CD4-positive, alpha-beta T cell treated with Interleukin-6 at 100 ng/mL for 8 hours (primary cell): ENCODE results near the gene FANCD2.
"Not testable (repeated sequence)": the region's sequence is repeated elsewhere in the genome, so short reads cannot be mapped to it uniquely, and the experiment has no call there.

Experiments
- DNase-seq: peaks from one replicate; pipeline ENCODE4 v3.0.0-alpha.2; 2020; ENCODE audit warnings: mixed read lengths, low spot score

The FANCD2 gene

DNA sequence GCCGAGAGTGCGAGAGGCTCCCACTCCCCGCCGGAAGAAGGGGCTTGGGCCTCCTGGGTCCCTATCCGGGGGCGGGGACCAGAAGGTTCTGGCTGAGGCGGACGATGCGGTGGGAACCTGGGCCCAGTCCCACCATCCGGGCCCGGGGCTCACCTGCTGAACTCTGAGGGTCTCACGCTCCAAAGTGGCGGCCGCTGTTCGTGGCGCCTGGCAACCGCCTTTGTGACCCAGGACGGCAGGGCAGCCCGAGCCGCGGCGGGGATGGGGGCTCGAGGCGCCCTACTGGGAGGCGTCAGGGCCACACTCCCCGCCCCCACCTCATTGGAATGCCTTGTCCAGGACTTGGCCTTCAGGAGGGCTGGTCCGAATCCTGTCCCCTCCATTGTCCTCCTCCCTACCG is 81.9 kb downstream of the FANCD2 start, which contains the start of gene FANCD2OS:
FANCD2OS (minus strand) TSS at position 165 of the 400 bp plus-strand sequence. CDS start 3,481 bp downstream, outside the sequence.
- no peak for DNase-seq

DNA sequence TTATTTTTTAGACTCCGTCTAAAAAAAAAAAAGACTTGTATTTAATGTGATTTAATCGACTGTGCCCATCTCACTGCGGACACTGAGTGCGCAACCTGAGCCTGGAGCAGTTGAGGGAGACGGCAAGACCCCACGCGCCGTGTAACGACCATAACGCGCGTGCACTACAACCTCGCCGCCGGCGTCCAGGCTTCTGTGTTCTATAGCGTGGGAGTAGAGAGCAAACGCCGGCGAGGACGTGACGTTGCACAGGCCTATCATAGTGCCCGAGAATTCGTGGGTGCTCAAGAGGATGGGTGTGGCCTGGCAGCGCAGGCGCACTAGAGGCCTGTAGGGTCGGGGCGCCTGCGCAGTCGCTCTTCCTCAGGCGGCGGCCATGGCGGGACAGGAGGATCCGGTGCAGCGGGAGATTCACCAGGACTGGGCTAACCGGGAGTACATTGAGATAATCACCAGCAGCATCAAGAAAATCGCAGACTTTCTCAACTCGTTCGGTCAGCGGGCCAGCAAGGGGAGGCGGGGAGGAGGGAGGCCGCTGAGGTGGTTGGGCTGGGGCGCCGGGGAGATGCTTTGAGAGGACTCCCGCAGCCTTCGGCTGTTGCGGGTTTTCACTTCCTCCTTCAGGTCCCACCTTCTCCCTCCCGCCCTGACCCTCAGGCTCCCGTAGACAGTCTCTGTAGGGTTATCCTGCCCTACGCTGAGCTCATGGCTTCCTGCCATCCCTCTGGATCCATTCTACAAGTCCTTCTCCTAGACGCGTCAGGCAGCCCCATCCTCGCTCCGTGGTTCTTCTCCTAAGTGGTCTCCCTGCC is 89.3 kb downstream of the FANCD2 start, which contains the start of gene BRK1:
BRK1 (plus strand) TSS at position 350 of the 812 bp plus-strand sequence; CDS start at position 377, 27 bp downstream.
- peak; percentile 95 for DNase-seq

DNA sequence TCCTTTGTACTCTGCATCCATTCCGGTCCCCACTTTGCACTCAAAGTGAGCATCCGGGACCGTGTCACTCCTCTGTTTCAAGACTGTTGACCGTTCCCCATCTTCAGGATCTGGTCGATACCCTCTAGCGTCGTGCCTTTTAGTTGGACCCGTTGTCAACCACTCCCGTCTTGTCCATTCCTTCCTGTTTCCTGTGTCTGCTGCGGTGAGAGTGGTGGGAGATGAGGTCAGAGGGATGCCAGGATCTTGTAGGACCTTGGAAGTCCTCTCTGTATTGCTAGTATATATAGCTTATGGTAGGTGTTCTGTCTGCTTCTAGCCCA is 89.9 kb downstream of the FANCD2 start:
- DNase-seq: no peak

DNA sequence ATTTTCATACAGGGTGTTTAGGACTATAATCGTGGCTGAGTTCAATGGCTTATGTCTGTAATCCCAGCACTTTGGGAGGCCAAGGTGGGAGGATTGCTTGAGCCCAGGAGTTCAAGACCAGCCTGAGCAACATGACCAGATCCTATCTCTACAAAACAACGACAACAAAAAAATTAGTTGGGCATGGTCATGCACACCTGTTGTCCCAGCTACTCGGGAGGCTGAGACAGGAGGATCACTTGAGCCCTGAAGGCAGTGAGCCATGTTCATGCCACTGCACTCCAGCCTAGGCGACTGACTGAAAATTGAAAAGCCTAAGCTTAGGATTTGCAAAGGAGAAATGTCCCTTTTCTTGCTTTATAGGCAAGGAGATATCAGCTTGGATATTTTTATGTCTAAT is 90.7 kb downstream of the FANCD2 start:
- no peak for DNase-seq

DNA sequence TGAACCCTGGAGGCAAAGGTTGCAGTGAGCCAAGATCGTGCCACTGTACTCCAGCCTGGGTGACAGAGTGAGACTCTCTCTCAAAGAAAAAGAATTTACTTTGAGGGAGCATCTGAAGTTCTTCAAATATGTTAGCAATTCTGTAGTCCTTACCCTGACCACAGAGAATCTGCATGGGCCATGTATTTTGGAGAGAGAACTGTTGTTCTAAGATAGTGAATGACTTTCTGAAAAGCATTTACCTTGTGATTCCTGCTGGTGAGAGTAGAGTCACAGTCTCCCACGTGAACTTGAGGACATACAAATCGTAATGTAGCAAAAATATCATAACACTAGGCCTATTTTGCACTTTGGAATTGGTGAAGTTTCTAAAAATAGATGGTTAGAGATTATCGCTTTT is 93.1 kb downstream of the FANCD2 start:
- DNase-seq: no peak

DNA sequence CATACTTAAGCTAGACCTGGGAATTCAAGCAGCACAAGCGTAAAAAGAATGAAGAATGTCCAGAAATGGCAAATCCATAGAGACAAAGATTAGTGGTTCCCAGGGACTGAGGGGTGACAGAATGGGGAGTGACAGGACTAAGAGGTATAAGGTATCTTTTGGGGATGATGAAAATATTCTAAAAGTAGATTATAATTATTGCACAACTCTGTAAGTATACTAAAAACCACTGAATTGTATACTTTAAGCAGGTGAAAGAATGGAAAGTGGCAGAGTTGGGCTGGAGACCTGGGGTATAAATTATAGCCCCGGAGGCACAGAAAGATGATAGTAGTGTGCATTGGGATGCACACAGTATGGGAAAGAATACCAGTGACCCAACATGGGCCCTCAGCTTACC is 94.8 kb downstream of the FANCD2 start:
- DNase-seq: no peak

DNA sequence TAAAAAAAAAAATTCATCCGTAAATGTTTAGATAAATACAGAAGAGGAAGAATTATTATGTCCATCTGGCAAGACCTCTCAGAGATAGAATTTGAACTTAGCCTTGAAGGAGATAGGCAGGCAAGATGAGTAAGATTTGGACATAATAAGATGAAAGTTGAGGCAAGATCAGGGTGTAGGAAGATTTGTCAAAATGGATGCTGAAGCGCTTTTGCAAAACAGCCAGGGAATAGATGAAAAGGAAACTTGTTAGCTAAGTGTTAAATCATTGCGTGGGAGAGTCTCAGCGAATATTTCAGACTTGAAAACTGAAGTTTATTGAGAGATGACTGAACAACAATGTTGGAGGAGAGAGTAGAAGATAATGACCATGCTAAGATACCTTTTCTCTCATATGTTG is 96.5 kb downstream of the FANCD2 start:
- DNase-seq: no peak

DNA sequence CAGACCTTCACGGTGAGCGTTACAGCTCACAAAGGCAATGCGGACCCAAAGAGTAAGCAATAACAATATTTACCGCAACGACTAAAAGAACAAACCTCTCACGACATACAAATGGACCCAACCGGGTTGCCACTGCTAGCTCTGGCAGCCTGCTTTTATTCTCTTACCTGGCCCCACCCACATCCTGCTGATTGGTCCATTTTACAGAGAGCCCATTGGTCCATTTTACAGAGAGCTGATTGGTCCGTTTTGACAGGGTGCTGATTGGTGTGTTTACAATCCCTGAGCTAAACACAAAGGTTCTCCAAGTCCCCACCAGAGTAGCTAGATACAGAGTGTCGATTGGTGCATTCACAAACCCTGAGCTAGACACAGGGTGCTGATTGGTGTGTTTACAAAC is 109.6 kb downstream of the FANCD2 start:
- DNase-seq: not testable (repeated sequence)

DNA sequence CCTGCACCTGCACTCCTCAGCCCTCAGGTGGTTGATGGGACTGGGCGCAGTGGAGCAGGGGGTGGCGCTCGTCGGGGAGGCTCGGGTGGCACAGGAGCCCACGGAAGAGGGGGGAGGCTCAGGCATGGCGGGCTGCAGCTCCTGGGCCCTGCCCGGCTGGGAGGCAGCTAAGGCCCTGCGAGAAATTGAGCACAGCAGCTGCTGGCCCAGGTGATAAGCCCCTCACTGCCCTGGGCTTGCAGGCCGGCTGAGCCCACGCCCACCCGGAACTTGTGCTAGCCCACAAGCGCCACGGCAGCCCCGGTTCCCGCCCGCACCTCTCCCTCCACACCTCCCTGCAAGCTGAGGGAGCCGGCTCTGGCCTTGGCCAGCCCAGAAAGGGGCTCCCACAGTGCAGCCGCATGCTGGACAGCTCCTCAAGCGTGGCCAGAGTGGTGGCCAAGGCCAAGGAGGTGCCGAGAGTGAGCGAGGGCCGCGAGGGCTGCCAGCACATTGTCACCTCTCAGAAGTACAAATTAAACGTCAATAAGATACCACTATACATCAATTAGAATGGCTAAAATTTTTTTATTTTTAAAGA is 110.3 kb downstream of the FANCD2 start:
- DNase-seq: no peak

DNA sequence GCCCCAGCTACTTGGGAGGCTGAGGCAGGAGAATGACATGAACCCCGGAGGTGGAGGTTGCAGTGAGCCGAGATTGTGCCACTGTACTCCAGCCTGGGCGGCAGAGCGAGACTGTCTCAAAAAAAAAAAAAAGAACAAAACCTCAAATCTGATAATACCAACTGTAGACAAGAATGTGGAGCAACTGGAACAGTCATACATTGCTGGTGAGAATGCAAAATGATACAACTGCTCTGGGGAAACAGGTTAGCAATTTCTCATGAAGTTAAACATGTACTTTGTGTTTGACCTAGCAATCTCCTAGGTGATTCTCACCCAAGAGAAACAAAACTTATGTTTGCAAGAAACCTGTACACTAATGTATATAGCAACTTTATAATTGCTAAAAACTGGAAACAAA is 110.9 kb downstream of the FANCD2 start:
- no peak for DNase-seq

DNA sequence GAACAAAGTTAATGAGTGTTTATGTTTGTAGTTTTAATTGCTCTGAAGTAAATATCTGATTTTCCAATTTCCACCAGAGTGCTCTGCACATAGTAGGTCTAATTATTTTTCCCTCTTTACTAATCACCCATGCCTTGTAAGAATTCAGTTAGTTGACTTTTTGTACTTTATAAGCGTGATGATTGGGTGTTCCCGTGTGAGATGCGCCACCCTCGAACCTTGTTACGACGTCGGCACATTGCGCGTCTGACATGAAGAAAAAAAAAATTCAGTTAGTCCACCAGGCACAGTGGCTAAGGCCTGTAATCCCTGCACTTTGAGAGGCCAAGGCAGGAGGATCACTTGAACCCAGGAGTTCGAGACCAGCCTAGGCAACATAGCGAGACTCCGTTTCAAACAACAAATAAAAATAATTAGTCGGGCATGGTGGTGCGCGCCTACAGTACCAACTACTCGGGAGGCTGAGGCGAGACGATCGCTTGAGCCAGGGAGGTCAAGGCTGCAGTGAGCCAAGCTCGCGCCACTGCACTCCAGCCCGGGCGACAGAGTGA is 114.8 kb downstream of the FANCD2 start:
- DNase-seq: no peak

DNA sequence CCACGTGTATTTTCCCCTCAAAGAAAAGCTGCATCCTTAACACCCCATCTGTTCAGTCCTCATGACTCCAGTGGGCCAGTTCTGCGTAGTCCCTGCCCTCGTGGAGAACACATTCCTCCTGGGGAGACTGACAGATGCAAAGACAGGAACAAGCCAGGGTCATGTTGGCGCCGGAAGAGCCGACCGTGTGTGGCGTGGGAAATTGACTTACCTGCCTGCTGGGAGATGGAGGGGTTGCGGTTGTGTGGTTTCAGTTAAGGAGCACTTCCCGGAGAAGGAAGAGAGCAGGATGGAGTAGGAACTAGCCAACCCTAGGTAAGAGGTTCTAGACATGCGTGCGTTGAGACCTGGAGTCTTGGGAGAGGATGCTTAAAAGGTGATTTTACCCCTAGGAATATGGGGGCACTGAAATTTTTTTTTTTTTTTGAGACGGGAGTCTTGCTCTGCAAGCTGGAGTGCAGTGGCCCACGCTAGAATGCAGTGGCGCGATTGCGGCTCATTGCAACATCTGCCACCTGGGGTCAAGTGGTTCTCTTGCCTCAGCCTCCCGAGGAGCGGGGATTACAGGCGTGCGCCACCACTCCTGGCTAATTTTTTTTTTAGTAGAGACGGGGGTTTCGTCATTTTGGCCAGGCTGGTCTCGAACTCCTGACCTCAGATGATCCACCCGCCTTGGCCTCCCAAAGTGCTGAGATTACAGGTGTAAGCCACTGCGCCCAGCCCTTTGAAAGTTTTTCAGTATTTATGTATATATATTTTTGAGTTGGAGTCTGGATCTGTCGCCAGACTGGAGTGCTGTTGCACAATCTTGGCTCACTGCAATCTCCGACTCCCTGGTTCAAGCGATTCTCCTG is 116.7 kb downstream of the FANCD2 start:
- DNase-seq: no peak

DNA sequence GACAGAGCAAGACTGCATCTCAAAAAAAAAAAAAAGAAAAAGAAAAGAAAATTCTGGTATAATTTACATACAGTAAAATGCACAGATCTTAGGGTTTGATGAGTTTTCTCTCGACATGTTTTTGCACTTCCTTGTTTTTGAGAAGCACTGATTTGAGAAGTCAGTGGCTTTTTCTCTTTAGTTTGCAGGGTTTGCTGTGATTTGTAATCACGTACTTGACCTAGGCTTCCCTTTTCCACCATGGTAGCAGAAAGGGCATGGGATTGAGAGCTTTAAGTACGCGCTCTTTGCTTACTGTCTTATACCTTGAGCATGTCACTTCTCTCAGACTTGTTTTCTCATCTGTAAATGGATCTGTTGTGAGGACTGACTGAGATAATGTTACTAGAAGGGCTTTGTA is 119.4 kb downstream of the FANCD2 start:
- DNase-seq: no peak

DNA sequence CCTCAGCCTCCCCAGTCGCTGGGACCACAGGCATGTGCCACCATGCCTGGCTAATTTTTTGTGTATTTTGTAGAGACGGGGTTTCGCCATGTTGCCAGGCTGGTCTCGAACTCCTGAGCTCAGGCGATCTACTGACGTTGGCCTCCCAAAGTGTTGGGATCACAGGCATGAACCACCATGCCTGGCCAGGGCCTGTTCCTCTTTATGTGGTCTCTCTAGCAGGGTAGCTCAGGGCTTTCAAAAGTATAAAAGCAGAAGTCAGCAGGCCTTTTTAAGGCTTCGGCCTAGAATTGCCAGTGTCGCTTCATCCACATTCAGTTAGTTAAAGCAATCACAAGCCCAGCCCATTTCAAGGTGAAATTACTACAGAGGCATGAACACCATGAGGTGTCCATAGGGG is 123.0 kb downstream of the FANCD2 start:
- DNase-seq: no peak

DNA sequence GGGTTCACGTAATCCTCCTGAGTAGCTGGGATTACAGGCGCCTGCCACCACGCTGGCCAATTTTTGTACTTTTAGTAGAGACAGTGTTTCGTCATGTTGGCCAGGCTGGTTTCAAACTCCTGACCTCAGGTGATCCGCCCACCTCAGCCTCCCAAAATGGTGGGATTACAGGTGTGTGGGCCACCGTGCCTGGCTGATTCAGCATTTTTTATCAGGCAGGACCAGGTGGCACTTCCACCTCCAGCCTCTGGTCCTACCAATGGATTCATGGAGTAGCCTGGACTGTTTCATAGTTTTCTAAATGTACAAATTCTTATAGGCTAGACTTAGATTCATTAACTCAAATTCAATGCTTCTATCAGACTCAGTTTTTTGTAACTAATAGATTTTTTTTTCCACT is 124.8 kb downstream of the FANCD2 start:
- no peak for DNase-seq
